COLO668 (cell line): ENCODE measurements around the gene LRCH4.
A peak's percentile ranks its signal among the peaks of the same experiment; 100 is the strongest.

ENCODE experiments used
- DNase-seq: peaks from one replicate; lab custom pipeline; 2025; ENCODE audit not compliant: unreplicated experiment; lab: John Stamatoyannopoulos, UW

LRCH4 gene

GRCh38 chr7:100585511-100586265 lies at the start of gene LRCH4:
LRCH4 (minus strand) TSS chr7:100586129; CDS start chr7:100586100, 29 bp downstream.
- DNase-seq: peak; percentile 85

- DNase-seq: peak; percentile 55
Observed at GRCh38 chr7:100632951-100633717, 47.2 kb upstream of the LRCH4 start.

DNA sequence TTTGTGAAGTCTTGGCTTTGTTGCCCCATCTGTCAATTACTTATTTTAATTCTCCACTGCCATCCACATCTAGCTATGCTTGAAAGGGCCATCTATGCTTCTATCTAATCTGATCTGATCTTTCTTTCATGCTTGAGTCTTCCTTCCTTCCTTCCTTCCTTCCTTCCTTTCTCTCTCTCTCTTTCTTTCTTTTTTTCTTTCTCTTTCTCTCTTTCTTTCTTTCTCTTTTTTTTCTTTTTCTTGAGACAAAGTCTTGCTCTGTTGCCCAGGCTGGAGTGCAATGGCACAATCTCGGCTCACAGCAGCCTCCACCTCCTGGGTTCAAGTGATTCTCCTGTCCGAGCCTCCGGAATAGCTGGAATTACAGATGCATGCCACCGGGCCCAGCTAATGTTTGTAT lies 44.1 kb upstream of the LRCH4 start:
- DNase-seq: no peak

- DNase-seq: peak; percentile 54
Observed at GRCh38 chr7:100629117-100629716, 43.3 kb upstream of the LRCH4 start.

DNA sequence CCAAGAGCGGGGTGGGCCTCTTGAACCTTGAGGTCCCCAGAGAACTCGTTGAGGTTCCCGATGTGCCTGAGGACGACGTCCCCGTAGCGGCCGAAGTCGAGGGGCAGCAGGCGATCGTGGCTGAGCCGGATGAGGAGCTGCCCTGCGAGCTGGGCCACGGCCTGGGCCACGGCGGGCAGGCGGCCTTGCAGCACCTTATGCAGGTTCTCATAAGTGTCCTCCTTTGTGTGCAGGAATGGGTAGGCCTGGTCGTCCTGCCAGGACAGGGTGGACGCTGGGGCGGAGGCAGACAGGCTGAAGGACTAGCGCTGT lies 41.3 kb upstream of the LRCH4 start:
- no peak for DNase-seq

- peak; percentile 72 for DNase-seq
Observed at GRCh38 chr7:100626530-100627237, 40.8 kb upstream of the LRCH4 start.

GRCh38 chr7:100626055-100626454 lies 40.1 kb upstream of the LRCH4 start:
- DNase-seq: no peak

DNA sequence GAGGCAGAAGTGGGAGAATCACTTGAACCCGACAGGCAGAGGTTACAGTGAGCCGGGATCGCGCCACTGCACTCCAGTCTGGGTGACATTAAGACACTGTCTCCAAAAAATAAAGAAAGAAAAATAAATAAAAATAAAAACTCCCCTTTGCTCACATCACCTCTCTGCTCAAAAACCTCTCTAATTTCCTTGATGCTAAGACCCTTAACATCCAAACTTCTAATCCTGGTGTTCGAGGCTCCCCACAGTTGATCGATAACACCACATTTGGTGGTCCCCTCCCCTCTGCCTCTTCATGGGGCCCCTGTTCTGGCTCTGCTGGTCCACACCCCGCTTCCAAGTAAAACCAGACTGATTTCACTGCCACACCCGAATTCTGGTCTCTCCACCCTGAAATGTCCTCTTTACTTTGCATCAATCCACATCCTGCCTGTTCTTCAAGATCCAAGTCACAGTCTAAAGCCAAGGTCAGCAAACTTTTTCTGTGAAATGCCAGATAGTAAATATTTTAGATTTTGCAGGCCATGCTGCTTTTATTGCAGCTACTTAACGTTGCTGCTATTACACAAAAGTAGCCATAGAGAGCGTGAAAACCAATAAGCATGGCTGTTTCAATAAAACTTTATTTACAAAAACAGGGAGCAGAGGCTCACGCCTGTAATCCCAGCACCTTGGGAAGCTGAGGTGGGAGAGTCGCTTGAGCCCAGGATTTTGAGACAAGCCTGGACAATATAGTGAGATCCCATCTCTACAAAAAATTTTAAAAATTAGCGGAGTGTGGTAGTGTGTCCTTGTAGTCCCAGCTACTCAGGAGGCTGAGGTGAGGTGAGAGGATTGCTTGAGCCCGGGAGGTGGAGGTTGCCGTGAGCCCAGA lies 38.3 kb upstream of the LRCH4 start:
- no peak for DNase-seq

DNA sequence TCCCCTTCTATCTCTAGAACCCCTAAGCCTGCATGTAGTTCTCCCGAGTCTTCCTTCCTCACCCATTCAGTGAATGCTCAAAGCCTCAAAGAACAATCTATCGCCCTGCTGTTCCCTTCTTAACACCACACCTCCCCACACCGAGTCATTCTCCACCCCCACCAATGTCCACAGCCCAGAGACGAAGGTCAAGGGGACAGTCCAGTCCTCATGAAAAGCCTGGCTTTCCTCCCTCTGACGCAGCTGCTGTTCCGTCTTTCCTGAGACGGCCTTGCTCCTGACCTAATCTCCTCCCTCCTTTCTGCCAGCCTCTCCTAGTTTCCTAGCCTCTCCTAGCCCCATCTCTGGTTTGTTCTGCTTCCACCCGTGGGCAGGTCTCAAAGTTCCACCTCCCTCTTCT lies 35.6 kb upstream of the LRCH4 start:
- DNase-seq: no peak

DNA sequence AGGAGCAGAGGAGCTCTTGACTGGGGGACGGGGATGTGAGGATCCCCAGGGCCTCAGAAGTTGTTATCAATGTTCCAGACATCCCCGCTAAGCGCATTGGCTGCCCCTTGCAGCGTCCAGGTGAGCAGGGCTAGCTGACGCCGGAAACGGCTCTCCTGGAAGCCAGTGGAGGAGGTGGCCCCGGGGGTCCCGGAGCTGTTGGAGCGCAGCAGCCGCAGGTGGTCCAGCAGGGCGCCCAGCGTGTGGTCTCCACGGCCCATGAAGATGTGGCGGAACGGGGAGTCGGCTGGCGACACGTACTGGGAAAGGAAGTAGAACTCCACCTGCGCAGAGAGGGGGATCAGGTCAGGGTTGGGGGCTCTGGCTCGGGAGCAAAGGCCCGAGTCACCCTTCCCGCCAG lies 34.9 kb upstream of the LRCH4 start:
- no peak for DNase-seq

DNA sequence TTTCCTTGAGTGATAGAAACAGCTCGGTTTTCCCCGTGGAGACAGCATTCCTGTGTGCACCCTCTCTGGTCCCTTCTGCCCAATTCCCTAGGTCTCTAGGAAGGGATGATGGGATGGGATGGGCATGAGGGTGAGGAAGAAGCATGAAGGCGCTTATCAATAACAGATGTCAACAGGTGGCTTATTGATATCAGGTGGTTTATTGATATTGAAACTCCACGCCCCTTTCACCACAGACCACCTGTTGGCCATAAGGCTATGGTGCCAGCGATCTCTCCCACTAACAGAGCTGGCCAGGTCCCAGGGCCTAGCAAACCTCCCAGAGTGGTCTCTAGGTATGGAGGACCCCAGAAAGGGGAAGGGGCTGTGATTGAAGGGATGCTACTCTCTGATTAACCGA lies 34.3 kb upstream of the LRCH4 start:
- DNase-seq: no peak

- no peak for DNase-seq
Observed at GRCh38 chr7:100614308-100614861, 28.5 kb upstream of the LRCH4 start.

DNA sequence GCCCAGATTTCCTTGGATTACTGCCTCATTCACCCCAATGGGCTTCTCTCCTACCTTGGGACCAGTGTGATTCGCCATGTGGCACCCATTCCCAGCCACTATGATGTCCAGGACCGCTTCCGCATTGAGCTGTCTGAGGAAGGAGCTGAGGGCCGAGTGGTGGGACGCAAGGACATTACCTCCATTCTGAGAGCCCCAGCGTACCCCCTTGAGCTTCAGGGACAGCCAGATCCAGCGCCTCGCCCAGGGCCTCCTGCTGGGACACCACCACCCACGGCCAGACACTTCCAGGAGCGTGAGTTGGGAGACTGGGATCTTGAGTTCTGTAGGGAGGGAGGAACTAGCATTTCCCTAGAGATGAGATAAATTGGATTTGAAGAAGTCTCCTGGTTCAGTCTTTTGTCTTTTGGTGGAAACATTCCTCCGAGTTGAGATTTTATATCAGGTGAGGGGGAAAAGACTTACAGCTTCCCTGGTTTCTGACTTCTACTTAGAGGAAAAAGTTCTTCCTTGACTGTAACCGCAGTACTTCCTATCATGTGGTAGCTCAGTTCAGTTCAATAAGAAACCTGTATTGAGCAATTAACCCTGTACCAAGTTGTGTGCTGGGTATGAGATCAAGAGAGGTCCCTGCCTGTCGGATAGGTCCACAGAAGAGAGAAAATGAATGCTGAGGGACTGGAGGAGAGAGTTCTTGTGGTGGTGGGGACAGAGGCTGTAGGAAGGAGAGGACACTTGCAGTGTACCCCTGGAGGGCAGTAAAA lies 27.7 kb upstream of the LRCH4 start:
- DNase-seq: no peak

DNA sequence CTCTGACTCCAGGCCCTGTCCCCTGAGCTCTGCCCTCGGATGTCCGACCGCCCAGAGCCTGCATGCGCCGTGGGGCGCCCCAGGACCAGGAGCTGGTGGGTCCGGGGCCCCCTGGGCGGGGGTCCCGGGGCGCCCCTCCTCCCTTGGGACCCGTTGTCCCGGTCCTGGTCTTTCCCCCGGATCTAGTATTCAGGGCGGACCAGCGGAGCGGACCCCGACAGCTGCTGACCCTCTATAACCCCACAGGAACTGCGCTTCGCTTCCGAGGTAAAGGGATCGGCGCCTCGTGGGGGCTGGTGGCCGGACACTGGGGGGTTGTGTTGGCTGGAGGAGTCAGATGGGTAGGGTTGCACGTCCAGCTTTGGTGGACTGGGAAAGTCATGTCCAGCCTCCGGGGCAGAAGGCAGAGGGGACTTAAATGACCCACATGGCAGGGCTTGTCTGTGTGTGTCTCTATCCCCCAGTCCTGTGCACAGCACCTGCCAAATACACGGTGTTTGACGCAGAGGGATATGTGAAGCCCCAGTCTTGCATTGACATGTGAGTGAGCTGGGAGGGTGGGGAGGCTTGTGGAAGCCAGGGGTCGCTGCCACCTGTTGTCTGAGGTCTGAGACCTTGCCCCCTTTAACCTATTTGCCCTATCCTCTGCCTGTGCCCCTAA lies 26.9 kb upstream of the LRCH4 start:
- DNase-seq: peak; percentile 4

GRCh38 chr7:100611983-100612729 lies 26.2 kb upstream of the LRCH4 start, which contains the start of gene MOSPD3:
MOSPD3 (plus strand) TSS chr7:100612540; CDS start chr7:100612792, 252 bp downstream.
- DNase-seq: peak; percentile 97

DNA sequence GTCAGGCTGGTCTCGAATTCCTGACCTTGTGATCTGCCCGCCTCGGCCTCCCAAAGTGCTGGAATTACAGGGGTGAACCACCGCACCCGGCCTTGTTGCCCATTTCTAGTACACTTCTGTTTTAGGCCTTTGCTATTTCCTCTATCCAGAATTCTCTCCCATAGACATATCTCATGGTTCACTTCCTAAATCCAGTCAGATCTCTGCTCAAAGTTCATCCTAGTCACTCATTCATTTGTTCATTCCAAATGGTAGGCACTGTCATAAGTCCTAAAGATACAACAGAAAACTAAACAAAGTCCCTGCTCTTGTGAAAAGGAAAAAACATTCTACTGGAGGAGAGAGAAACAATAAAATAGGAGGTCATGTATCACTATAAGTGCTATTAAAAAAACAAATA lies 24.0 kb upstream of the LRCH4 start:
- no peak for DNase-seq

DNA sequence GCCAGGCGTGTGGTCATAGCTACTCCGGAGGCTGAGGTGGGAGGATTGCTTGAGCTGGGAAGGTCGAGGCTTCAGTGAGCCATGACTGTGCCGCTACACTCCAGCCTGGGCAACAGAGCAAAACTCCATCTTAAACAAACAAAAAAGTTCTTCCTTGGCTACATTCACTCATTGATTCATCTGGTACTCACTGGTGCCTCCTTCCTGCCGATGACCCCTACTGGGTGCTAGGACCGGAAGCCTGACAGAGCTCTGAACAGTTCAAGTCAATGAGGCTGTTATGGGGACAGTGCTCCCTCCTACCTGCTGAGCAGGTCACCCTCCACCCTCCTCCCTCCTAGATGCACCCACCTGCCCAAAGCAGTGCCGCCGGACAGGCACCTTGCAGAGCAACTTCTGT lies 21.2 kb upstream of the LRCH4 start:
- DNase-seq: no peak

DNA sequence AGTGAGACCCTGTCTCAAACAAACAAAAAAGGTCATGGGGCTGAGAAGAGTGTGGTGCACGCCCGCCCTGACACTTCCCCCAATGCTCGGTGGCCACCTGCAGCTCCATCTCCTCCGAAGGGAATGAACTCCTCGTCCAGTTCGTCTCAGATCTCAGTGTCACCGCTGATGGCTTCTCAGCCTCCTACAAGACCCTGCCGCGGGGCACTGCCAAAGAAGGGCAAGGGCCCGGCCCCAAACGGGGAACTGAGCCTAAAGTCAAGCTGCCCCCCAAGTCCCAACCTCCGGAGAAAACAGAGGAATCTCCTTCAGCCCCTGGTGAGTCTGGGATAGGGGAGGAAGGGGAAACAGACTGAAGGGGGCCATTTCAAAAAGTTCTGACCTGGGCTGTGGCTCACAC lies 20.4 kb upstream of the LRCH4 start:
- DNase-seq: no peak
